ENCODE results near the gene C3. TPM values are rescaled to one million over a fixed set of nuclear protein-coding genes. Genes with fewer than 3 reads are reported as not detected.

The C3 gene
- total and polyA plus RNA-seq, 2 of the 13 experiments (the other 11 are each of a cell fraction or from before 2014, with no cell fraction given): 1,455 to 6,272 TPM

DNA sequence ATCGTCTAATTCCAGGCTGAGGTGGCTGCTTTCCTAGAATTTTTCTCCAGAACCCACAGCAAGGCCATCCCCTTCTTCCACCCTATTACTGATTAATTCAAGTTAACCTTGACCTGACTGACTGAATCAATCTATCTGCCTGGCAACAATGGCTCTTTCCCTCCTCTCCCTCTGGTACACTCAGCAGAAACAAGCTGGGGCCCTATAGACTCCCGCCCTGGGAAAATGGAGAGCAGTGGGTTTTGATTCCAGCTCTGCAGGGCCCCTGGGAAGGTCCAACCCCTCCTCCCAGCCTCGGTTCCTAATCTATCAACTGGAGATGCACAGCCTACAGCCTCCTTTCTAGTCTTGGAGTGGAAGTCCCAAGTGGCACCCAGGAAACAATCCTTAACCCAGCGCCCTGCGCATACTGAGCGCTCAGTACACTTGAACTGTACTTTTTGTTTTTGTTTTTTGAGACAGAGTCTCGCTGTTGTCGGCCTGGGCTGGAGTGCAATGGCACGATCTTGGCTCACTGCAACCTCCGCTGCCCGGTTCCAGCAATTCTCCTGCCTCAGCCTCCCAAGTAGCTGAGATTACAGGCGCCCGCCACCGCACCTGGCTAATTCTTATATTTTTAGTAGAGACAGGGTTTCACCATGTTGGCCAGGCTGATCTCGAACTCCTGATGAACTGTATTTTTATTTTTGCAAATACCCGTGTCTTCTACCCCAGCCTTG is 5.2 kb upstream of the C3 start (continued):
- TF ChIP-seq FIP1L1 (IDR thresholded peaks at IDR 0.05; ENCODE audit: borderline replicate concordance, insufficient read depth, low read depth, low read length): no peak
- TF ChIP-seq, protein P1, sequence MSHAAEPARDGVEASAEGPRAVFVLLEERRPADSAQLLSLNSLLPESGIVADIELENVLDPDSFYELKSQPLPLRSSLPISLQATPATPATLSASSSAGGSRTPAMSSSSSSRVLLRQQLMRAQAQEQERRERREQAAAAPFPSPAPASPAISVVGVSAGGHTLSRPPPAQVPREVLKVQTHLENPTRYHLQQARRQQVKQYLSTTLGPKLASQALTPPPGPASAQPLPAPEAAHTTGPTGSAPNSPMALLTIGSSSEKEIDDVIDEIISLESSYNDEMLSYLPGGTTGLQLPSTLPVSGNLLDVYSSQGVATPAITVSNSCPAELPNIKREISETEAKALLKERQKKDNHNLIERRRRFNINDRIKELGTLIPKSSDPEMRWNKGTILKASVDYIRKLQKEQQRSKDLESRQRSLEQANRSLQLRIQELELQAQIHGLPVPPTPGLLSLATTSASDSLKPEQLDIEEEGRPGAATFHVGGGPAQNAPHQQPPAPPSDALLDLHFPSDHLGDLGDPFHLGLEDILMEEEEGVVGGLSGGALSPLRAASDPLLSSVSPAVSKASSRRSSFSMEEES (CRISPR knock-in tag; IDR thresholded peaks at IDR 0.05): 0 out of 2 replicates have a peak, but pooled peaks have one; percentile 29
- TF ChIP-seq ZNF768 (CRISPR knock-in tag; IDR thresholded peaks at IDR 0.05): no peak
- TF ChIP-seq, protein P2, sequence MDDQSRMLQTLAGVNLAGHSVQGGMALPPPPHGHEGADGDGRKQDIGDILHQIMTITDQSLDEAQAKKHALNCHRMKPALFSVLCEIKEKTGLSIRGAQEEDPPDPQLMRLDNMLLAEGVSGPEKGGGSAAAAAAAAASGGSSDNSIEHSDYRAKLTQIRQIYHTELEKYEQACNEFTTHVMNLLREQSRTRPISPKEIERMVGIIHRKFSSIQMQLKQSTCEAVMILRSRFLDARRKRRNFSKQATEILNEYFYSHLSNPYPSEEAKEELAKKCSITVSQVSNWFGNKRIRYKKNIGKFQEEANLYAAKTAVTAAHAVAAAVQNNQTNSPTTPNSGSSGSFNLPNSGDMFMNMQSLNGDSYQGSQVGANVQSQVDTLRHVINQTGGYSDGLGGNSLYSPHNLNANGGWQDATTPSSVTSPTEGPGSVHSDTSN (CRISPR knock-in tag; IDR thresholded peaks at IDR 0.05; ENCODE audit: borderline replicate concordance): no peak
- no peak for TF ChIP-seq KDM3A (CRISPR knock-in tag; IDR thresholded peaks at IDR 0.05; ENCODE audit: low read depth)
- TF ChIP-seq GATAD1 (CRISPR knock-in tag; IDR thresholded peaks at IDR 0.05): peak; percentile 21; the same call in 1 of the 2 replicates
- TF ChIP-seq ZNF468 (CRISPR knock-in tag; IDR thresholded peaks at IDR 0.05): no peak
- TF ChIP-seq NFKB2 (CRISPR knock-in tag; IDR thresholded peaks at IDR 0.05; ENCODE audit: borderline replicate concordance): no peak; the same call in 1 of the 2 replicates
- TF ChIP-seq ZNF530 (CRISPR knock-in tag; IDR thresholded peaks at IDR 0.05; ENCODE audit: low read depth): no peak
- no peak for TF ChIP-seq MTF1 (CRISPR knock-in tag; IDR thresholded peaks at IDR 0.05)
- TF ChIP-seq RELA (CRISPR knock-in tag; IDR thresholded peaks at IDR 0.05): no peak
- no peak for TF ChIP-seq TMF1 (CRISPR knock-in tag; IDR thresholded peaks at IDR 0.05; ENCODE audit: low read depth)
- TF ChIP-seq, protein P3, sequence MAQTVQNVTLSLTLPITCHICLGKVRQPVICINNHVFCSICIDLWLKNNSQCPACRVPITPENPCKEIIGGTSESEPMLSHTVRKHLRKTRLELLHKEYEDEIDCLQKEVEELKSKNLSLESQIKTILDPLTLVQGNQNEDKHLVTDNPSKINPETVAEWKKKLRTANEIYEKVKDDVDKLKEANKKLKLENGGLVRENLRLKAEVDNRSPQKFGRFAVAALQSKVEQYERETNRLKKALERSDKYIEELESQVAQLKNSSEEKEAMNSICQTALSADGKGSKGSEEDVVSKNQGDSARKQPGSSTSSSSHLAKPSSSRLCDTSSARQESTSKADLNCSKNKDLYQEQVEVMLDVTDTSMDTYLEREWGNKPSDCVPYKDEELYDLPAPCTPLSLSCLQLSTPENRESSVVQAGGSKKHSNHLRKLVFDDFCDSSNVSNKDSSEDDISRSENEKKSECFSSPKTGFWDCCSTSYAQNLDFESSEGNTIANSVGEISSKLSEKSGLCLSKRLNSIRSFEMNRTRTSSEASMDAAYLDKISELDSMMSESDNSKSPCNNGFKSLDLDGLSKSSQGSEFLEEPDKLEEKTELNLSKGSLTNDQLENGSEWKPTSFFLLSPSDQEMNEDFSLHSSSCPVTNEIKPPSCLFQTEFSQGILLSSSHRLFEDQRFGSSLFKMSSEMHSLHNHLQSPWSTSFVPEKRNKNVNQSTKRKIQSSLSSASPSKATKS (CRISPR knock-in tag; IDR thresholded peaks at IDR 0.05): no peak
- no peak for TF ChIP-seq ZNF33B (CRISPR knock-in tag; IDR thresholded peaks at IDR 0.05)
- no peak for TF ChIP-seq ATM (IDR thresholded peaks at IDR 0.05; ENCODE audit: borderline replicate concordance)
- TF ChIP-seq SOX5 (CRISPR knock-in tag; IDR thresholded peaks at IDR 0.05; ENCODE audit: borderline replicate concordance): peak; percentile 75
- TF ChIP-seq RFXAP (CRISPR knock-in tag; IDR thresholded peaks at IDR 0.05; ENCODE audit: borderline replicate concordance): peak; percentile 99
- TF ChIP-seq, protein P4, sequence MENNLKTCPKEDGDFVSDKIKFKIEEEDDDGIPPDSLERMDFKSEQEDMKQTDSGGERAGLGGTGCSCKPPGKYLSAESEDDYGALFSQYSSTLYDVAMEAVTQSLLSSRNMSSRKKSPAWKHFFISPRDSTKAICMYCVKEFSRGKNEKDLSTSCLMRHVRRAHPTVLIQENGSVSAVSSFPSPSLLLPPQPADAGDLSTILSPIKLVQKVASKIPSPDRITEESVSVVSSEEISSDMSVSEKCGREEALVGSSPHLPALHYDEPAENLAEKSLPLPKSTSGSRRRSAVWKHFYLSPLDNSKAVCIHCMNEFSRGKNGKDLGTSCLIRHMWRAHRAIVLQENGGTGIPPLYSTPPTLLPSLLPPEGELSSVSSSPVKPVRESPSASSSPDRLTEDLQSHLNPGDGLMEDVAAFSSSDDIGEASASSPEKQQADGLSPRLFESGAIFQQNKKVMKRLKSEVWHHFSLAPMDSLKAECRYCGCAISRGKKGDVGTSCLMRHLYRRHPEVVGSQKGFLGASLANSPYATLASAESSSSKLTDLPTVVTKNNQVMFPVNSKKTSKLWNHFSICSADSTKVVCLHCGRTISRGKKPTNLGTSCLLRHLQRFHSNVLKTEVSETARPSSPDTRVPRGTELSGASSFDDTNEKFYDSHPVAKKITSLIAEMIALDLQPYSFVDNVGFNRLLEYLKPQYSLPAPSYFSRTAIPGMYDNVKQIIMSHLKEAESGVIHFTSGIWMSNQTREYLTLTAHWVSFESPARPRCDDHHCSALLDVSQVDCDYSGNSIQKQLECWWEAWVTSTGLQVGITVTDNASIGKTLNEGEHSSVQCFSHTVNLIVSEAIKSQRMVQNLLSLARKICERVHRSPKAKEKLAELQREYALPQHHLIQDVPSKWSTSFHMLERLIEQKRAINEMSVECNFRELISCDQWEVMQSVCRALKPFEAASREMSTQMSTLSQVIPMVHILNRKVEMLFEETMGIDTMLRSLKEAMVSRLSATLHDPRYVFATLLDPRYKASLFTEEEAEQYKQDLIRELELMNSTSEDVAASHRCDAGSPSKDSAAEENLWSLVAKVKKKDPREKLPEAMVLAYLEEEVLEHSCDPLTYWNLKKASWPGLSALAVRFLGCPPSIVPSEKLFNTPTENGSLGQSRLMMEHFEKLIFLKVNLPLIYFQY (CRISPR knock-in tag; IDR thresholded peaks at IDR 0.05; ENCODE audit: borderline replicate concordance): no peak
- TF ChIP-seq, protein P5, sequence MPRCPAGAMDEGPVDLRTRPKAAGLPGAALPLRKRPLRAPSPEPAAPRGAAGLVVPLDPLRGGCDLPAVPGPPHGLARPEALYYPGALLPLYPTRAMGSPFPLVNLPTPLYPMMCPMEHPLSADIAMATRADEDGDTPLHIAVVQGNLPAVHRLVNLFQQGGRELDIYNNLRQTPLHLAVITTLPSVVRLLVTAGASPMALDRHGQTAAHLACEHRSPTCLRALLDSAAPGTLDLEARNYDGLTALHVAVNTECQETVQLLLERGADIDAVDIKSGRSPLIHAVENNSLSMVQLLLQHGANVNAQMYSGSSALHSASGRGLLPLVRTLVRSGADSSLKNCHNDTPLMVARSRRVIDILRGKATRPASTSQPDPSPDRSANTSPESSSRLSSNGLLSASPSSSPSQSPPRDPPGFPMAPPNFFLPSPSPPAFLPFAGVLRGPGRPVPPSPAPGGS (CRISPR knock-in tag; IDR thresholded peaks at IDR 0.05): no peak; the same call in 1 of the 2 replicates
- TF ChIP-seq ZNF235 (CRISPR knock-in tag; IDR thresholded peaks at IDR 0.05; ENCODE audit: borderline replicate concordance): no peak
